Activated gamma-delta T cell (primary cell): ENCODE data around the gene LCE1F.

Source experiments
- DNase-seq: peaks from one replicate; lab custom pipeline; 2025; lab: John Stamatoyannopoulos, UW

The LCE1F gene

GRCh38 chr1:152776361-152776760, 1.4 kb downstream of the LCE1F start:
- DNase-seq: no peak

GRCh38 chr1:152777510-152778137, 2.7 kb downstream of the LCE1F start:
- DNase-seq: no peak

- DNase-seq: no peak
Observed at GRCh38 chr1:152783095-152783494, 8.2 kb downstream of the LCE1F start.

GRCh38 chr1:152786077-152786476, 11.1 kb downstream of the LCE1F start, which contains the start of gene LCE1E:
Gene LCE1E (plus strand): TSS chr1:152786257. CDS start chr1:152787300, 1,043 bp downstream.
- no peak for DNase-seq

GRCh38 chr1:152795686-152796085, 20.7 kb downstream of the LCE1F start:
- no peak for DNase-seq

- no peak for DNase-seq
Observed at GRCh38 chr1:152796421-152796820, 21.5 kb downstream of the LCE1F start, which contains the start of gene LCE1D. Gene LCE1D (plus strand): TSS chr1:152796721. CDS start chr1:152797795, 1,074 bp downstream.

- no peak for DNase-seq
Observed at GRCh38 chr1:152801333-152801732, 26.4 kb downstream of the LCE1F start.

GRCh38 chr1:152806576-152806975, 31.6 kb downstream of the LCE1F start, which contains the start of gene LCE1C:
Gene LCE1C (minus strand): TSS chr1:152806651. CDS start chr1:152805478, 1,173 bp downstream.
- no peak for DNase-seq

GRCh38 chr1:152811050-152811449, 36.1 kb downstream of the LCE1F start:
- no peak for DNase-seq

GRCh38 chr1:152811671-152812070, 36.7 kb downstream of the LCE1F start, which contains the start of gene LCE1B:
Gene LCE1B (plus strand): TSS chr1:152811971. CDS start chr1:152812447, 476 bp downstream.
- DNase-seq: no peak

GRCh38 chr1:152817309-152817708, 42.4 kb downstream of the LCE1F start:
- no peak for DNase-seq

GRCh38 chr1:152823294-152823693, 48.4 kb downstream of the LCE1F start:
- no peak for DNase-seq

- DNase-seq: no peak
Observed at GRCh38 chr1:152824964-152825363, 50.0 kb downstream of the LCE1F start.
